ENCODE results near the gene ARL8B. TPM values are rescaled to one million over a fixed set of nuclear protein-coding genes. Genes with fewer than 3 reads are reported as not detected.
A peak's percentile ranks its signal among the peaks of the same experiment; 100 is the strongest.

The ARL8B gene
- total RNA-seq, 1 donor from 2014 or later: 66.7 TPM

DNA sequence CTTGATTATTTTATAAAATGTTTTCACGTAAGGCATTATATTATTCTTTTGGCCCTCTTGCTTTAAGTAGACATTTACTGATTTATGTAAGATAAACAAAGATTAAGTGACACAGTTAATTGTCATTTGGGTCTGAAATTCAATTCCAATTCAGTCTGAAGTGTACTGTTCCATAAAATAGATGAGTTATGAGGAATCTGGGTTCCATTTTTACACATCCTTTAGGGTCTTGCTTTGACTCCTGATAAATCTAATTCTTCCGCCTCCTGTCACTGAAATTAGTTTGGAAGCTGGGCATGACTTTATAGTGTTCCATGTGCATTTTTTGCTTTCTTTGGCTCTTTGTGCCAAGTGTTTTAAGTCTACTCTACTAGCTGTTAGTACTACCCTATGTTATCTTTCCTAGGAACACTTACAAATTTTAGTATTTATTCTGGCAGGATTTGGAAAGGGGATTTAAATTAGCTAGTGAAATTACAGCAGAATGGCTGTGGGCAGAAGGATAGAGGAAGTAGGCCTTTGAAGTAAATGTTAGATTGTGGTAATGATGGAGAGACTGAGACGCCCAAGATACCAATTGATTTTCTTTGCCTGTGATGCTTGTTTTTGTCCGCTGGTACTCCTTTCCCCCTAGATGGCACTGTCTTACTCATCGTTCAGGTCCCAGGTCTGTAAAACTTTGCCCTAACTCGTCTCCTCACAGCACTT lies 14.3 kb downstream of the ARL8B start:
- TF ChIP-seq, protein P1, sequence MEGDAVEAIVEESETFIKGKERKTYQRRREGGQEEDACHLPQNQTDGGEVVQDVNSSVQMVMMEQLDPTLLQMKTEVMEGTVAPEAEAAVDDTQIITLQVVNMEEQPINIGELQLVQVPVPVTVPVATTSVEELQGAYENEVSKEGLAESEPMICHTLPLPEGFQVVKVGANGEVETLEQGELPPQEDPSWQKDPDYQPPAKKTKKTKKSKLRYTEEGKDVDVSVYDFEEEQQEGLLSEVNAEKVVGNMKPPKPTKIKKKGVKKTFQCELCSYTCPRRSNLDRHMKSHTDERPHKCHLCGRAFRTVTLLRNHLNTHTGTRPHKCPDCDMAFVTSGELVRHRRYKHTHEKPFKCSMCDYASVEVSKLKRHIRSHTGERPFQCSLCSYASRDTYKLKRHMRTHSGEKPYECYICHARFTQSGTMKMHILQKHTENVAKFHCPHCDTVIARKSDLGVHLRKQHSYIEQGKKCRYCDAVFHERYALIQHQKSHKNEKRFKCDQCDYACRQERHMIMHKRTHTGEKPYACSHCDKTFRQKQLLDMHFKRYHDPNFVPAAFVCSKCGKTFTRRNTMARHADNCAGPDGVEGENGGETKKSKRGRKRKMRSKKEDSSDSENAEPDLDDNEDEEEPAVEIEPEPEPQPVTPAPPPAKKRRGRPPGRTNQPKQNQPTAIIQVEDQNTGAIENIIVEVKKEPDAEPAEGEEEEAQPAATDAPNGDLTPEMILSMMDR (IDR thresholded peaks at IDR 0.05; ENCODE audit: borderline replicate concordance): peak; percentile 40
- no peak for DNase-seq
- Histone ChIP-seq H3K4me3 (no peak overlapping the region), H3K9me3 (replicated peaks) (no peaks in the 10 kb centered on the region), H3K27me3 (ENCODE audit: low read depth) (no peaks in the 10 kb centered on the region), H3K36me3 (no peaks in the 10 kb centered on the region), H3K27ac (replicated peaks) (no peak overlapping the region), H3K4me1 (peaks cover 90% of the 10 kb centered on the region)
- intact Hi-C loops (cut with micrococcal nuclease): no loop called here

DNA sequence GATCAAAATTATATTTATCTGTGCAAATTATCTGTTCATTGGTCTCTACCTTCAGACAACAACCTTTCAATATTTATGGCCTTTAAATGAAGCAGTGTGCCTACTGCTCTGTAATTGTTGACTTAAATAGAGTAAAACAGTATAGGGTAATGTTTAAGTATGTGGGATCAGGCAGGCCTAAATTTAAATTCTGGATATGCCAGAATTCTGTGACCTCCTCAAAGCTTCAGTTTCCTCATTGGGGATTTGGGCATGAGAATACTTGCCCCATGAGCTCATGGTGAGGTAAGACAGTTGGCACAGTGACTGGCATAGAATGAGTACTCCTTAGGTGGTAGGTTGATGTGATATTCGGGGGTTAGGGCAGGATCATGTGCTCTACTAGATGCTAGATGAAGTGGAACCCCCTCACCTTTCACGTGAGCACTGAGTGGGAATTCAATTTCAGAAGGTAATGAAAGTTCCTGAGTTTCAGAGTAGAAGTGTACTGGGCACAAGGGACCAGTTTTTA lies 14.9 kb downstream of the ARL8B start:
- Histone ChIP-seq H3K4me3 (no peak overlapping the region), H3K27me3 (ENCODE audit: low read depth) (no peaks in the 10 kb centered on the region), H3K4me1 (peaks cover 87% of the 10 kb centered on the region), H3K36me3 (no peaks in the 10 kb centered on the region), H3K27ac (replicated peaks) (no peak overlapping the region), H3K9me3 (replicated peaks) (no peaks in the 10 kb centered on the region)
- TF ChIP-seq, protein P1 (IDR thresholded peaks at IDR 0.05; ENCODE audit: borderline replicate concordance): no peak
- DNase-seq: no peak
- intact Hi-C loops (cut with micrococcal nuclease): no loop called here

DNA sequence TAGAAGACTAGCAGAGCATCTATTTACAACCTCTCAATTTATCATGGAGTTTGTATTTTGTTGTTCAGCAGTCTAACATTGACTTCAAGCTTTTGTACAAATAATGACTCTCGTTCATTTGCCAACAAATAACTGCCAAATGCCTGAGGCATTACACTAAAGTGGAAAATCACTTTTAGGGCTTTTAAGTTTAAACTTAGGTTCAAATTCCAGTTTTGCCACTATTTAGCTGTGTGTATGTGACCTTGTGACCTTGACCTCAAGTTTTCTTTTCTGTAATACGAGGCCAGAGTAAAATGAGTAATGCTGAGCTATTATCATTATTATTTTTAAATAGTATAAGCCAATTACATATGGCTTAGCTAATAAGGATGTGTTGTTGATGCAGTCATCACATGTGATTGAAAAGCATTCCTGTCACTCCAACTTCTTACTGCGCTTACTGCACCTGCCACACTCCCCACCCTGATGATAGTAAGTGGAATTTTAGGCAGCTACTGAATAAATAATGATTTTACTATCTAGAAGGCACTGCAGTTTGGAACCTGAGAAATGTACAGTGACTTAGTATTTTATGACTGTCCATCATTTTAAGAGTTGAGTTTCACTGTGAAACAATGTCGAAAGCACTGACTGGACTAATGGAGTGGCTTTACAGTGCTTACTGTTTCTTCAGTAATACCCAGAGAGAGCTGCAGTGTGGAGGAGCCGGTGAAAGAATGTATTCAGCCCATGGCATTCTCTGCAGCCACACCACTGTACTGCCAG lies 16.3 kb downstream of the ARL8B start:
- H3K27me3 ChIP-seq (ENCODE audit: low read depth): no peaks in the 10 kb centered on the region
- no peak overlapping the region for H3K4me3 ChIP-seq
- TF ChIP-seq, protein P1 (IDR thresholded peaks at IDR 0.05; ENCODE audit: borderline replicate concordance): no peak
- H3K9me3 ChIP-seq (replicated peaks): no peaks in the 10 kb centered on the region
- peaks cover 80% of the 10 kb centered on the region for H3K4me1 ChIP-seq
- H3K36me3 ChIP-seq: no peaks in the 10 kb centered on the region
- no peak overlapping the region for H3K27ac ChIP-seq (replicated peaks)
- intact Hi-C loops (cut with micrococcal nuclease): no loop called here
- DNase-seq: no peak

DNA sequence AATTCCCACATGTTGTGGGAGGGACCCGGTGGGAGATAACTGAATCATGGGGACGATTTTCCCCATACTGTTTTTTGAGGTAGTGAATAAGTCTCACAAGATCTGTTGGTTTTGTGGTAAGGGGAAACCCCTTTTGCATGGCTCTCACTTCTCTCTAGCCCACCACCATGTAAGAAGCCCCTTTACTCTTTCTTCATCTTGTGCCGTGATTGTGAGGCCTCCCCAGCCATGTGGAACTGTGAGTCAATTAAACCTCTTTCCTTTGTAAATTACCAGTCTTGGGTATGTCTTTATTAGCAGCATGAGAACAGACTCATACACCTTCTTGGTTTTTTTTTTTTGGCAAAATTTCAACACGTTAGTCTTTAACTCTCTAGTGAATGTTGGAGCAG lies 18.1 kb downstream of the ARL8B start:
- TF ChIP-seq, protein P1 (IDR thresholded peaks at IDR 0.05; ENCODE audit: borderline replicate concordance): no peak
- Histone ChIP-seq H3K27ac (replicated peaks) (no peak overlapping the region), H3K4me1 (peaks cover 77% of the 10 kb centered on the region), H3K9me3 (replicated peaks) (peaks cover 10% of the 10 kb centered on the region), H3K4me3 (no peak overlapping the region), H3K36me3 (no peaks in the 10 kb centered on the region), H3K27me3 (ENCODE audit: low read depth) (no peaks in the 10 kb centered on the region)
- intact Hi-C loops (cut with micrococcal nuclease): no loop called here
- DNase-seq: no peak

DNA sequence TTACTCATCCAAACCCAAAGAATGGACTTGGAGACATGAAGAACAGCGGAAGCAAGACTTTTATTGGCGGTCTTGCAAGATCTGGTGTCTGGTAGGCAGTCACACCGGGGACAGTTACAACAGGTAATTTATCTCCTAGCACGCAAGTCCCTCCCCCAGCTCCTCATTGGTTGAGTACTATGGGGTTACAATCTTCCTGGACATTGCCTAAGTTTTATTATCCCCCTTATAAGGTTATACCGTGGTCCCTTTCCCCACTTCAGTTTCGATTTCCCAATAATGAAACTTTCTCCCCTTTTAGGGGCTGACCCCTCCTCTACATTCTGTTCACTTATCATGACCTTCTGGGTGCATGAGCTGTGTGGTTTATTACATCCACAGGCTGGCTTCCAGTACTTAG lies 18.7 kb downstream of the ARL8B start:
- intact Hi-C loops (cut with micrococcal nuclease): no loop called here
- Histone ChIP-seq H3K4me1 (peaks cover 75% of the 10 kb centered on the region), H3K4me3 (no peak overlapping the region), H3K27me3 (ENCODE audit: low read depth) (no peaks in the 10 kb centered on the region), H3K9me3 (replicated peaks) (peaks cover 10% of the 10 kb centered on the region), H3K27ac (replicated peaks) (no peak overlapping the region), H3K36me3 (no peaks in the 10 kb centered on the region)
- DNase-seq: no peak
- TF ChIP-seq, protein P1 (IDR thresholded peaks at IDR 0.05; ENCODE audit: borderline replicate concordance): no peak

All from left ventricle myocardium inferior (tissue), 1 donor.